ENCODE data around the gene AKIRIN1.
"Not testable (repeated sequence)": the region's sequence is repeated elsewhere in the genome, so short reads cannot be mapped to it uniquely, and the experiment has no call there.

Gene AKIRIN1

DNA sequence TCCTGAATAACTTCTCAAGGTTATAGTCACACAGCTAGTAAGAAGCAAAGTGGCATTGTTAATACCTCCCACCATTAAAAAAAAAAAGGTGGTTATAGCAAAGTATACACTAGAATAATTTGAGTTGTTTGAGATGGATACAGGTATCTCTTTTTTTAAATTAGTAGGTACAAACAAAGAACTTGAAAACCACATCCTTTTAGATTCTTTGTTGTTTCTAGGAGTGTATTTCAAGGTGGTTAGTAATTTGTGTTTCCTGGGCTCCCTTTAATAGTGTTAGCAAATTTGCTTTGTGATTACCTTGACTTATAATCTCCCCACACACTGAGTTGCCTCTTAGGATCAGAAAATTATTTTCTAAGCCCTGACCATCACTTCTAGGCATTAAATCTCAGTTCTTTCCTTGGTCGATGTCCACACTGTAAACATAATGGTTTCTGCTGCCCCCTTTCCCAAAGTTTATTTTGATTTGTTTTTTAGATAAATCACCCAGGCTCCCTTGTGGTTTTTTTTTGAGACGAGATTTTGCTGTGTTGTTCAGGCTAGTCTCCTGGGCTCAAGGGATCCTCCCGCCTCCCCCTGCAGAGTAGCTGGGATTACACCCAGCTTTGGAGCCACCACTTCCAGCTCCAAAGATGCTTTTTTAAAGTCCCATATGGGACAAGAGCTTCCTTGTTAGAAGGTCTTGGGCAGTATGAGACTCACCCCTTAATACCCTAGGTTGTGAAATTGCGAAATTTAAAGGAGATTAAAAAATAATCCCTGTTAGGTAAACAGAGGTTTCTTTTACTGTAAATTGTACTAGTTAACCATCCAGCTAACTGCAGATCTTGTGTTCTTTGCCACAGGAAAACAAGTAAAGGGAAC, 6.2 kb downstream of the AKIRIN1 start:
- no peak for DNase-seq

DNA sequence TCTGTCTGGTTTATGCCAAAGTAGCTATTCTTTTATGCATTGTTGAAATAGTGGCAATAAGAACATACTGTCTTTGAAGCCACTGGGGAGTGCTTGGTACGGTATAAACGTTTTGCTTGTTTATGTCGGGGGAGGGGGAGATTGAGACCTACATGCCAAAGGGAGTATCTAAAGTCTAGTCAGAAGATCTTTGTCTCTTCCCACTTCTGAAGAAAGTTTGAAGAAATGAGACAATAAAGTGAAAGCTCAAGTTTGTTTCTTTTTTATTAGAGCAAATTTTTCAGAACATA, 6.8 kb downstream of the AKIRIN1 start:
- no peak for DNase-seq

DNA sequence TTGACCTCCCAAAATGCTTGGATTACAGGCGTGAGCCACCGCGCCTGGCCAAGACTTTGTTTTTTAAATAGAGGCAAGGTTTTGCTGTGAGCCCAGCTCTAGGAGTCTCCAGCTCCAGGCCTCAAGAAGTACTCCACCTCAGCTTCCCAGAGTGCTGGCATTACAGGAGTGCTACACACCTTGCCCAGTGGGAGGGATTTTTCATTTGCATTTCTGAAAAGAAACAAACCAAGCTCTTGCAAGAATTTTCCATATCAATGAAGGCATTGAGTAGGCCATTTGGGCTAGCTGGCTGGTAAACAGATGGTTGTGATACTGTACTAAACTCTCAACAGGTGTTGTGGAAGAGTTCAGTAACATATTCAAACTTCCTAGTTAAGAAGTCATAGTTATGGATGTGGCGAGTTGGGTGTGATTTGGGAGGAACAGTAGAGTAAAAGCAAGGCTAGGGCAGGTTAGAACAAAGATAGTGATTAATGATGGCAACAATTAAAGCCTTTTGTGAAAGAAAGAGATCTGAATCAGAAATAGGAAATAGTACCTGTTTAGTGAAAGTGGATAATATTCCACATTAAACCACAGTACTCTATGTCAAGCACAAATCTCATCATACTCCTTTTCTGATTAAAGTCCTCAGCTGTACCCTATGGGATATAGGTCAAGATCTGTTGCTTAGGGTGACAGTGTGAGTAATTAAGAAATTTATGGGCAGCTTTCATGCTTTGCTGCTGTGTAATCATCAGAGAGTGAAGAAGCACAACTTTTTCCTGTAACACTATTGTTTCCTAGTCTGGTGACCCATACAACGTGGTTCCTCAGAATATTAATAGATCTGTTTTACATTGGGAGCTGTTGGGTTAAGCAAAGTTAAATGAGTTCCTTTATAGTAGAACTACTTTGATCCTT, 10.7 kb downstream of the AKIRIN1 start:
- DNase-seq, result no peak

DNA sequence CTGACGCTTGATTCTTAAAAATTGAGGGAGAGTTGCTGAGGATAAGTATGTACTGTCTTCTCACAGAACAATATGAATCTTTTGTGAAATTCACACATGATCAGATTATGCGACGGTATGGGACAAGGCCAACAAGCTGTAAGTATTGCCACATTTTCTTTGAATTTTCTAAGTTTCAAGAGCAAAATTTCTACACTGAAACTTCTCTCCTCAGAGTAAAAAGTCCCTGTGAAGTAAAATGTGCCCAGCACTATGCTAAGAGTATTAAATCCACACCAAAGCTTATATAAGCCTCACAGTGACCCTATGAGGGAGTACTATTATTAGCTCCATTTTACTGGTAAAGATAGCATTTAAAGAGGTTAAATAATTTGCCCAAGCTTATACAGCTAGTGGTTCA, 12.2 kb downstream of the AKIRIN1 start:
- DNase-seq, result no peak

DNA sequence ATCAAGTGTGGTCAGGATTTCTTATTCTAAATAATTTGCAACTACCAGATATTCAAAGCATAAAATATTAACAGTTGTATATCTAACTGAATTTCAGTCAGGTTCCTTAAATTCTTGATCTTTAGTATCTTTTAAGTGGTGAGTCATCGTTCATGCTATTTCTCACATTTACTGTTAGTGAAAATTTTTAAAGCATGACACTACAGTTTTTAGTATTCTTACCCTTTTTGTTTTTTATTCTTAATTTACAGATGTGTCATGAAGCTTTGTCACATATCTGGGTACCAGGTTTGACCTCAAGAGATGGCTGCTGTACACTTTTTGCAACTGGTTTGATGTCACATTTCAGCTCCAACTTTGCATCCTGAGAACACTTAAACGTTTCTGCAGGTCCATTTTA, 12.7 kb downstream of the AKIRIN1 start:
- DNase-seq, result no peak

DNA sequence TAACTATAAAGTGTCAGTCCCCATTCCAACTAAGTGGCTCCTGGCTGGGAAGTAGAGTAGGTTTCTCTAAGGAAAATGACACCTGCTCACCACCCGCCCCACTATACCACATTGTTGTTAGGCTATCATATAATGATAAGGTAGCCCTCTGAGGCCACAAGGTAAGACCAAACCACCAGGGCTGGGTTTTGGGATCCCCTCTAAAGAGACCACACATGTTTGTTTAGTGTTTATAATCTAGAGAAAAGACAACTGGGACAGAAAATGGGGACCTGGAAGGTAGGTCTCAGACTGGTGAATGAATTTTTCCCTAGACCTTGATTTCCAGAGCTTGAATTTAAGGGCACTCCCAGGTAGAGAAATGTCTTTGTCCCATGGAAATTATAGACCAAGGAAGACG, 15.2 kb downstream of the AKIRIN1 start:
- no peak for DNase-seq

DNA sequence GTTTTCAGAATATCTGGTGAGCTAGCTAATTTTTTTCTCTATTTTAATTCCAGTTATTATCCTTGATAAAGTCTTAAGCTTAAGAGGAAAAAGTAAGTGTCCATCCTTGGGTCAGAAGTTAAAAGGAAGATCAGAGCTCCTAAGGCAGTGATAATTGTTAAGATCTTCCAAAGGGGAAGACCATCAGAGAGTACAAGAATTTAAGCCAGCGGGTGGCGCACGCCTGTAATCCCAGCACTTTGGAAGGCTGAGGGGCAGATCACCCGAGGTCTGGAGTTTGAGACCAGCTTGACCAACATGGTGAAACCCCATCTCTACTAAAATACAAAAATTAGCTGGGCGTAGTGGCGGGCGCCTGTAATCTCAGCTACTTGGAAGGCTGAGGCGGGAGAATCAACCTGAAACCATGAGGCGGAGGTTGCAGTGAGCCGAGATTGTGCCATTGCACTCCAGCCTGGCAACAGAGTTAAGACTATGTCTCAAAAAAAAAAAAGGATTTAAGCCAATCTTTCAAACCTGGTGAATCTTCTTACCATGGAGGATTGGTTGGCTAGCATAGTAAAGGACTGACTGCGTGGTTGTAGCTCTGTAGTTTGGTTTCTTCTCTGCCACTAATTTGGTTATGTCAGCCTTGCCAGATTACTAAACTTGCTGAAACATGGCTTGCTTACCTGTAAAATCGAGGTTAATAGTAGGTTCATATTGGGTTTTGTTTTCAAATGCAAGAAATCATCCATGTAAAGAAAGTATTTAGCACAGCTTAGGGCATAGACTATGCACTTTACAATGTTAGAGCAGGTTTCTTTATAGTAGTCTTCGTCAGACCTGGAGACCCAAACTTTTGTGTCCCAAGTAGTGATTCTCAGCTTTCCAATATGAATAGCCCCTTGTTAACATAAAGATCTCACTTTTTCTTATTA, 15.9 kb downstream of the AKIRIN1 start:
- DNase-seq, result no peak

DNA sequence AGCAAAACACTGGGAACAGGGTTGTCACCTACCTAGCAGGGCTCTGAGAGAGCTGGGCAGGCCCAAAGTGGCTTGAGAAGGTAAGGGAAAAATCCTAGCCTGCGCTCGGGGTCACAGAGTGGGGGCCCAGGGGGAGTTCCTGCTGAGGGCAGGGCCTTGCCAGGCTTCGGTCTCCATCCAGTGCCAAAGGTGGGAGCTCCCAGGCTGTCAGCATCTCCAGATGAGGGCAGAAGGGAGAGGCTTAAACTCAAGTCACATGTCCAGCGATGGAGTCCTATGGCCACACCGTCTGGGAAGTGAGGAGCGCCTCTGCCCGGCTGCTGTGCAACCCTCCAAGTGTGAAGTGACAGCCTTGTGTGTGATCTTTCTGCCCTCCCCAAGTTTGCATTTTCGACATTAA, 23.9 kb downstream of the AKIRIN1 start:
- not testable (repeated sequence) for DNase-seq

DNA sequence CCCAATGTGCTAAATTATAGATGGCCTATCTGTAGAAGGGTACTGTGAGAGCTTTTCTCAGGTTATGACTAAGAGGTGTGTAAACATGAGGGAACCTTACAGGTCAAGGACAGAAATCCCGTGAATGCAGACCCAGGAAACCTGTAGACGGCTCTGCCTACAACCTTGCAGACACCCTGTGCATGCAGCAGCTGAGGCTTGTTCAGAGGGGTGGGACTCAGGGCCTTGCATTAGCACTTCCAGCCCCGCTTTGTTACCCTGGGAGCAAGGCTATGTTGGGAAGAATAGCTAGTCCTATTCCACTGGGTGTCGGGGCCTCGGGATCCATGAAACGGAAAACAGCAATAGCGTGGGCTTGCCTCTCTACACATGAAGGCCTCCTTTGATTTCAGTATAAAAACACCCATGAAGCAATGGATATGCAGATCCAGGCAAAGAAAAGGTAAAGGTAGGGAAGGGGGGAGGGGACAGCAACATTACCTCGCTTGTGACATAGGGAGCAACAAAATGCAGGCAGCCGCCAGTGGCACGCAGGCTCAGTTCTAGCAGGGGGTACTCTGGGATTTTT, 25.6 kb downstream of the AKIRIN1 start:
- DNase-seq, result no peak

DNA sequence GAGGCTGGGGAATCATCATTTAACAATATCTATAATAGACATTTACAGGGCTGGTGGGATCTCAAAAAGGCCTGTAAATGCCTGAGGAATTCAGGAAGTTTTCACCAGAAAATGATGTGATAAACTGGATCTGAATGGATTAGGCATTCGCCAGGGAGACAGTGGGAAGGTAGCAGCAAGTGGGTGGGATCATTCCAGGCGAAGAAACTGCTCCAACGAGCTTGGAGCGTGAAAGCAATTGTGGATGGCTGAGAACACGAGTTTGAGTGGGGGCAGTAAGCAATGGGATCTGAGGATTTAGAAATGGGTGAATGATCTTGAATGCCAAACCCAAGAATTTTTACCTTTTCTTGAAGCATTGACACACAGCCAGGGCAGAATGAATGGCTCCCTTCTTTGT, 26.2 kb downstream of the AKIRIN1 start:
- no peak for DNase-seq

DNA sequence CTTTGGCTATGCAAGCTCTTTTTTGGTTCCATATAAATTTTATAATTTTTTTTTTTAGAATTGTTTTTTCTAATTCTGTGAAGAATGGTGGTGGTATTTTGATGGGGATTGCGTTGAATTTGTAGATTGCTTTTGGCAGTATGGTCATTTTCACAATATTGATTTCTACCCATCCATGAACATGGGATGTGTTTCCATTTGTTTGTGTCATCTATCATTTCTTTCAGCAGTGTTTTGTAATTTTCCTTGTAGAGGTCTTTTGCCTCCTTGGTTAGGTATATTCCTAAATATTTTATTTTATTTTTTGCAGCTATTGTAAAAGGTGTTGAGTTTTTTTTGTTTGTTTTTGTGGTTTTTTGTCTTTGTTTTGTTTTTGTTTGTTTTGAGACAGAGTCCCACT, 29.4 kb downstream of the AKIRIN1 start:
- DNase-seq, result not testable (repeated sequence)

DNA sequence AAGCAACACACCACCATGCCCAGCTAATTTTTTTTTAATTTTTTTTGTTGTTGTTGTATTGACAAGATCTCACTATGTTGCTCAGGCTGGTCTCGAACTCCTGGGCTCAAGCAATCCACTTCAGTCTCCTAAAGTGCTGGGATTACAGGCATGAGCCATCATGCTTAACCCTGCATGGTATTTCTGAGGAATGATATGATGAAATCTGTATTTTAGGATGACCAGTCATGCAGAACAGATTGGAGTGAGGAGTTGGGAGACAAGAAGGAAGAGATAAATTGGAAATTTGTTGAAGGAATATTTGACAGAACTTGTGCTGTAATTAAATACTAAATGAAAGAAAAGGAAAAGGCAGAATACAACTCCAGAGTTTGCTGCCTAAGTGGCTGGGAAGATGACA, 30.4 kb downstream of the AKIRIN1 start:
- no peak for DNase-seq

DNA sequence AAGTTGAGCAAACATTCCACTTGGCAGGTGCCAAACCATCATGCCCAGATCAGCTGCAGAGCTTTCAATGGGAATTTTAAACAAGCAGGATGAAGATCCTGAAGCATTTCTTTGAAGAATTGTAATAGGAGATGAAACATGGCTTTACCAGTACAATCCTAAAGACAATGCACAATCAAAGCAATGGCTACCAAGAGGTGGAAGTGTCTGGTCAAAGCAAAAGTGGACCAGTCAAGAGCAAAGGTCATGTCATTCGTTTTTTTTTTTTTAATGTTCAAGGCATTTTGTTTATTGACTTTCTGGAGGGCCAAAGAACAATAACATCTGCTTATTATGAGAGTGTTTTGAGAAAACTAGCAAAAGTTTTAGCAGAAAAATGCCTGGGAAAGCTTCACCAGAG, 32.1 kb downstream of the AKIRIN1 start:
- no peak for DNase-seq

DNA sequence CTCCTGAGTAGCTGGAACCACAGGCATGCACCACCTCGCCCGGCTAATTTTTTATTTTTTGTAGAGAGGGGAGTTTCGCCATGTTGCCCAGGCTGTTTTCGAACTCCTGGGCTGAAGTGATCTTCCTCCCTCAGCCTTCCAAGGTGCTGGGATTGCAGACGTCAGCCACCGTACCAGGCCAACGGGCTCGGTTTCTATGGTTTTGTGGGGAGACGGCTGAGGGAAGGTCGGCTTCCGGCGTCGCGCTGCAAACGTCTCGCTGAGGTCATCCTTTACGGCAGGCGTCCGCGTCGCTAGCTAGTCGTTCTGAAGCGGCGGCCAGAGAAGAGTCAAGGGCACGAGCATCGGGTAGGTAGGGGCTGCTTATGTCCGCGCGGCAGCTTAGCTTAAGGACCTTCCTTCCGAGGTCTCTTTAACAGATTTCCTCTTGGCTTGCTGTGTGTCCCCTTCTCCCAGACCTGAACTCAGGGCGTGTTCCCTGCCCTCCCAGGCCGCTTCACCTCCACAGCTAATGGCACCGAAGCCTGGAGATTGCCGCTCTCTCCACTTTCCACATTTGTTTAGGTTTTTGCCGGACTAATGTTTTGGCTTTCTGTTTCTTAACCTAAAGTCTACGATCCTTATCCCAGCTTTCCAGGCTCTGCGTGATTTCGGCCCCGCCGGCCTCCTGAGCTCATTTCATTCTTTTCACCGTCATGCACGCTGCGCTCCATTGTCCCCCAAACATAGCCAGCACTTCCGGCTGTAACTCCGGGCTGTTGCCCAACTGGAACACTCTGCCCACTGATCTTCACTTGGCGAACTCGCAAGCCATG, 35.2 kb downstream of the AKIRIN1 start, which contains the start of gene NDUFS5:
Gene NDUFS5, plus strand, starts transcription at position 300 of the 815 bp plus-strand sequence. CDS start 2,375 bp downstream, outside the sequence.
- DNase-seq, result peak; percentile 73 to 74

DNA sequence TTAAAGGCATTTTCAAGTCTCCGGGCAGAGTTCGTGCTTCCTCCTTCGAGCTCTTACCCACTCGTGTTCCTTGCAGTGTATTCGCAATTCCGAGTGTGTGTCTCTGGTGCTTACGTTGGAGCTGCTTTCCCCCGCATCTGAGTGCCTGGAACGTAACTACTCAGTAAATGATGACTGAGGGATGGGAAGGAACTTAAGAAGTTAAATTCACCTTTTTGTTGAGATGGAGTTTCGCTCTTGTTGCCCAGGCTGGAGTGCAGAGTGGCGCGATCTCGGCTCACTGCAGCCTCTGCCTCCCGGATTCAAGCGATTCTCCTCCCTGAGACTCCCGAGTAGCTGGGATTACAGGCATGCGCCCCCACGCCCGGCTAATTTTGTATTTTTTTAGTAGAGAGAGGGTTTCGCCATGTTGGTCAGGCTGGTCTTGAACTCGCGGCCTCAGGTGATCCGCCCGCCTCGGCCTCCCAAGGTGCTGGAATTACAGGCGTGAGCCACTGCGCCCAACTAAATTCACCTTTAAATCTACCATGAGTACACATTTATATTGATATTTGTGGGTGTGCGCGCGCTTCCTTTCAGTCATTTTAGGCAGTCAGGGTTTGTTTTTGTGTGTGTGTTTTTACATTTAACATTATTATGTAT, 35.9 kb downstream of the AKIRIN1 start:
- peak in 1 of 2 donors; percentile 28 for DNase-seq

DNA sequence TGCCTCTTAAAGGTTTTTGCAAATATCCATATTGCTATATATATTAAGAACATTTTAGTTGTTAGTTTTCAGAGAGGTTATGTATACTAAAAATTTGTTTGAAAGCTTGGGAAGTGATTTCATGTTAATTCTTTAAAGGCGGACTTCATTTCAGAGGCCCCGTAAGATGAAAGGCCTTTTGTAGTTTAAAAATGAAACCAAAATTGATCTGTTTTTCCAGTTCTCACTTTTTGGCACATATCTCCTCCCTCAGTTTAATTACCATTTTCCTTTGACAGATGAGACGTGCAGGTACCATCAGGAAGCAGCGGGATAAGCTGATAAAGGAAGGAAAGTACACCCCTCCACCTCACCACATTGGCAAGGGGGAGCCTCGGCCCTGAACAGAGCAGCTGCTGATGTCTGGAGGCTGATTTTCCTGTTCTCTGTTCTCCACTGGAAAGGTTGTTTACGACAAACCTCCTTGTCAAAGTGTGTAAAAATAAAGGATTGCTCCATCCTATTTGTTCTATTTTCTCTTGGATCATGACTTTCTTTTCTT, 43.1 kb downstream of the AKIRIN1 start:
- no peak for DNase-seq

DNA sequence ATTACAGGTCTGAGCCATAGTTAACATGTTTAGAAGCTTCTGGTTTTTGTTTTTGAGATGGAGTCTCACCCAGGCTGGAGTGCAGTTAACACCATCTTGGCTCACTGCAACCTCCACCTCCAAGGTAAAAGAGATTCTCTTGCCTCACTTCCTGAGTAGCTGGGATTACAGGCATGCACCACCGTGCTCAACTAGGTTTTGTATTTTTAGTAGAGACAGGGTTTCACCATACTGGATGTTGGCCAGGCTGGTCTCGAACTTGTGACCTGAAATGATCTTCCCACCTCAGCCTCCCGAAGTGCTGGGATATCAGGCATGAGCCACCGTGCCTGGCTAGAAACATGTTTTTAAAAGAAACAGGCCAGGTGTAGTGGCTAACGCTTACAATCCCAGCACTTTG, 45.6 kb downstream of the AKIRIN1 start:
- no peak for DNase-seq

DNA sequence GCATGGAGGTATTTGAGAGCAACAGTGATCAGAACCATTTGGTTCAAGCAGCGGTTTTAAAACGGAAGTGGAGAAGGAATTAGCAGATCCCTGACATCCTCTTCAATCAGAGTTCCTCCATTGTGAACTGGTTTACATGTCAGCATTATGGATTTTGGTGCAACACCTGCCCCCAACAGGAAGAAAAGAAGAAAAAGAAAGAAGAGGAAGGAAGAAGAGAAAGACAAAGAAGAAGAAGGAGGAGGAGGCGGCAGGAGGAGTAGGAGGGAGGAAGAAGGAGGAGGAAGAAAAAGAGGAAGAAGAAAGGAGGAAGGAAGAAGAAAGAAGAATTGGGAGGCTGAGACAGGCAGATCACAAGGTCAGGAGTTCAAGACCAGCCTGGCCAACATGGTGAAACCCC, 52.4 kb downstream of the AKIRIN1 start:
- no peak for DNase-seq

DNA sequence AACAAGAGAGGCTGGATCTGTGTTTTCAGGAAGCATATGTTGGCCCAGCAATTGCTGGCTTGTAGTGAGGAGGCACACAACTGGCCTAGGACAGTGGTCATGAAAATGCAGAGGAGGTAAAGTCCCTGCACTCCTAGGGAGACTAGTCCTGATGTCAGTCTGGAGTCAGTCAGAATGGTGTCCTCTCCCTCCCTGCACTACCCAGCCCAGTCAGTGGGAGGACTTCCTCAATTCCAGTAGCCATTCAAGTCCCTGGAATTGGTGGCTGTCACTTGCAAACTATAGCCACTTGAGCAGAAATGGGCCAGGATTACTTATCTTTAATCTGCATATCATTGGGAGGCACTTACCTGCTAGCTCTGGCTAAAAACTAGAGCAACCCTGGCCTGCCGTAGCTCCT, 53.7 kb downstream of the AKIRIN1 start:
- no peak for DNase-seq

DNA sequence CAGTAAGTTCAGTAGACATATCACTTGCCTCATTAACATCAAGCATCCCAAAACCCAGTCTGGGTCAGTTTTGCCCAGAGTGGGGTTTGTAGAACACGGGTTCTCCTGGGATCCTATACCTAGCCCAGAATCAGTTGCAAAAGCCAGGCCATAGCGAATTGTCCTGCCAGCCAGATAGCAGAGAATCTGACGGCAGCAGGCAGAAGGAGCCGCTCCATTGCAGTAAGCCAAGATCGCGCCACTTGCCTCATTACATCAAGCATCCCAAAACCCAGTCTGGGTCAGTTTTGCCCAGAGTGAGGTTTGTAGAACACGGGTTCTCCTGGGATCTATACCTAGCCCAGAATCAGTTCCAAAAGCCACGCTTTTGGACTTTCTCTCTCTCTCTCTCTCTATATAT, 54.2 kb downstream of the AKIRIN1 start:
- no peak for DNase-seq

Measured in activated CD4-positive, alpha-beta T cell treated with anti-CD3 and anti-CD28 coated beads for 4 hours (primary cell).